NOMO-1 treated with dmso at 0.1 percent for 144 hours (cell line): ENCODE measurements around the gene AK8.

Source experiments
- DNase-seq: peaks from one replicate; lab custom pipeline; 2025; ENCODE audit not compliant: unreplicated experiment; lab: John Stamatoyannopoulos, UW

The AK8 gene

GRCh38 chr9:132826621-132827365 lies 51.3 kb downstream of the AK8 start:
- DNase-seq = no peak

GRCh38 chr9:132826131-132826530 lies 52.0 kb downstream of the AK8 start:
- DNase-seq = no peak

GRCh38 chr9:132825430-132825829 lies 52.7 kb downstream of the AK8 start:
- no peak for DNase-seq

DNA sequence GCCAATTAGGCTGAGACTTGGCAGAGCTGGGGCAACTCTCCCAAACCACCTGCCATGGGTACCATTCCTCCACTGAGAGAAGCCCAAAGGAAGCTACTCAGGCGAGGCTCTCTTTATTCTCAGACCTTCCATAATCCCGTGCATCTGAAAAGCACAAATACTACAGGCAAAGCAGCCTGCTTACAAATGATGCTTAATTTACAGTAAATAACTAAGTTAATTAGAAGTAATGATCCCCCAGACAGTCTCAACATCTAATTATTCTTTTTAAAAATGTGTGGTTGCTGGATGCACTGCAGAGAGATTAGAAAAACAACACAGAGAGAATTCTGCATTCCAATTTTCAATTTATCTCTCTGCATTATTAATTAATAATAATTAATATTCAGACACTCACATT lies 53.1 kb downstream of the AK8 start:
- no peak for DNase-seq

- DNase-seq = no peak
Measured at GRCh38 chr9:132824151-132824550, 53.9 kb downstream of the AK8 start.

GRCh38 chr9:132823370-132824145 lies 54.5 kb downstream of the AK8 start:
- no peak for DNase-seq

GRCh38 chr9:132820169-132820944 lies 57.7 kb downstream of the AK8 start:
- DNase-seq = no peak

GRCh38 chr9:132818588-132818987 lies 59.5 kb downstream of the AK8 start:
- DNase-seq = no peak

GRCh38 chr9:132814937-132815336 lies 63.1 kb downstream of the AK8 start:
- DNase-seq = no peak

GRCh38 chr9:132813115-132813771 lies 64.8 kb downstream of the AK8 start:
- DNase-seq = no peak

DNA sequence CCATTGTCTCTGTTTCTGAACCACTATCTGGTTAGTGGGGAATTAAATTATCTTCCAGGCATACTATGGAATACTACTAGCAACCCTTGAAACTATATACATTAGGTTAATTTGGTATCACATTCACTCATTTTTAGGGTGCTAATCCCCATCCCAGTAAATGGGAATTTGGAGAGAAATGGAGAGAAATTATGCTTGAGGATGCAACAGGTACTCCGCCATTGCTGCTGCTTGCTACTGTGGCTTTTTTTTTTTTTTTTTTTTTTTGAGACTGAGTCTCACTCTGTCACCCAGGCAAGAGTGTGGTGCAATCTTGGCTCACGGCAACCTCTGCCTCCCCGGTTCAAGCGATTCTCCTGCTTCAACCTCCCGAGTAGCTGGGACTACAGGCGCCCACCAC lies 66.1 kb downstream of the AK8 start:
- DNase-seq = no peak

DNA sequence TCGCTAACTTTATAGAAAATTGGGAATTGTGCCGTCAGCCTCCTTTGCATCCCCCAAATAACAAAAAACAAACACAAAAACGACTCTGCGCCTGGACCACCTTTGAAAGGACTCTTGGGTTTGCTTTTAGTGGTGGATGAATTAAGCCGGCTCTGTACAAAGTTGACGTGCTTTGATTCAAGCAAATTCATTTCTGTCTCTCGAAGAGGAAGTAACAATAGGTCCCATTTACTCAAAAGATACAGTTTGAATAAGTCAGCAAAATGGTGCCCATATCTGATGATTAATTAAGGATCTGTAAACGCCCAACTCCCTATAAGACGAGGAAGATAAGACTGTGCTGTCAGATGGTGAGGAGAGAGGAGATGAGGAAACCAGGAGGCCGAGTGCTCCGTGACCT lies 67.8 kb downstream of the AK8 start:
- DNase-seq = no peak

- no peak for DNase-seq
Measured at GRCh38 chr9:132809677-132810271, 68.3 kb downstream of the AK8 start.

GRCh38 chr9:132808645-132809044 lies 69.4 kb downstream of the AK8 start:
- no peak for DNase-seq

GRCh38 chr9:132806723-132807421 lies 71.2 kb downstream of the AK8 start:
- no peak for DNase-seq

DNA sequence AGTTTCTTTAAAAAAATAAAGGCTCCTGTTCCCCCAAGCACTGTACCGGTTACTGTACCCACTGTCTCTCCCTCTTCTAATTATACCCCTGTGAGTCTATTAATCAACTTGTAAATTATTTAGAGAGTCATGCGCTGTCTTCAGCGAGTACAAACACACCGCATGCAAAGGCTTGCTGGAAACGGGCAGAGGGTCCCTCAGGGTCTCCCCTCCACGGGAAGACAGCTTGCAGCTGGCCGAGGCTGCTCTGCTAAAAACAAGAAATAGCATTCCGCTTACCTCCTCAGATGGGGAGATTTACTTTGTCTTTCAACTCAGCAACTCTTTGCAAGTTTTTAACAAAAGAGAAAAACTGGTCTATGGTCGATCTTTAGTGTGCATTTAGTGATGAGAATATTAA lies 71.8 kb downstream of the AK8 start:
- no peak for DNase-seq

GRCh38 chr9:132804576-132805295 lies 73.3 kb downstream of the AK8 start:
- no peak for DNase-seq

DNA sequence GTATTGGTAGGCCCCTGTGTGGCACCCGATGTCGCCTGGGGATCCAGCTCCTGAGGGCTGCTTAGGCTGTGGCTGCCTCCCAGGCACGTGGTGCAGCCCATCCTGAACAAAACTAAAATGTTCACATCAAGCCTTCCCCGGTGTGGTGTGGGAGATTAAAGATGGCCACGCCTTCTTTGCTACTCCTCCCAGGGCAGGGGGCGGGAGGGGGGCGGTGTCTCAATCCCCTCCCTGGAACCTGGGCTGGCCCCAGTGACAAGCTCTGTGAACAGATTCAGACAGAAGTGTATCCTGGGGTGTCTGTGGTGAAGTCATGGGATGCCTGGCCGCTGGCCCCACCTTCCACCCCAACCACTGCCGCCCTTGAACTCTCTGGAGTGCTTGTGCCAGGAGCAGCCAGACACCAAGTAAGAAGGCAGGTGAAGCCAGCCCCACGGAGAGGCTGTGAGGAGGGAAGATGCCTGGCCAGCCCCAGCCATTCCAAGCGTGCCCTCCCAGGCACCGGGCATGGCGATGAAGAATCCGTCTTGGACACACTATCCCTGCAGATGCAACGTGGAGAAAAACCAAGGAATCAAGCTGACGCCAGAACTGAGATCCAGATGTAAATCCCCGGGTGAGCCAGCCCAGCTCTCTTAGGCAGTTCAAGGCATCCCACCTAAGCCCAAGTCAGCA lies 75.8 kb downstream of the AK8 start:
- DNase-seq = no peak

- DNase-seq = no peak
Measured at GRCh38 chr9:132801659-132802058, 76.4 kb downstream of the AK8 start.
